K562 (cell line): ENCODE measurements around the gene NTRK2. TPM values are rescaled to one million over a fixed set of nuclear protein-coding genes. Genes with fewer than 3 reads are reported as not detected.

Experiments
- ATAC-seq: fragments of 200-7000 bp; cut with Tn5 transposase; 3 replicates; pipeline ENCODE4 v1.9.1; 2020; ENCODE audit warnings: moderate library complexity
- BruUV-seq: library from RNA; stranded (reverse); fragments of 400-500 nt; replicated peaks from 2 replicates; lab custom pipeline; 2021; lab: Mats Ljungman, UMichigan
- CTCF ChIA-PET: fragments of 300-600 bp; formaldehyde crosslinking; extraction: SDS; loops from one replicate; lab custom pipeline; 2021; ENCODE audit warnings: low intra/inter-chr PET ratio; lab: Yijun Ruan, JAX
- POLR2A ChIA-PET: fragments of 300-600, 350-650 bp; sonication (Branson Sonifier 250); formaldehyde crosslinking; extraction: SDS; loops from one replicate; lab custom pipeline; 2021; ENCODE audit warnings: antibody characterized with exemption, inconsistent platforms; lab: Yijun Ruan, JAX
- DNase-seq, 4 experiments: peaks; one replicate each; pipeline versions ENCODE4 v3.0.0 to v3.0.0-alpha.2; 2011 to 2018; ENCODE audit warnings: low spot score in 3 of 4, mixed read lengths in 3 of 4; ENCODE audit errors: extremely low read depth in 1 of 4
- FAIRE-seq: peaks from 2 replicates; lab custom pipeline; 2011; peaks lifted over from hg19 to GRCh38; lab: Jason Lieb, UNC
- H2AFZ ChIP-seq: 2 replicates; pipeline ENCODE4 v1.6.0; 2011; ENCODE audit warnings: low read depth, low read length, control low read depth, inconsistent platforms
- H3K27ac ChIP-seq: fragments of 200-600 bp; 3 replicates; pipeline ENCODE4 v1.8.0; 2011; ENCODE audit warnings: low read depth, mild to moderate bottlenecking, control low read depth, inconsistent platforms, low read length, moderate library complexity, mixed read lengths; ENCODE audit errors: extremely low read depth
- H3K27me3 ChIP-seq, 2 experiments: fragments of 300-600 bp in 1 of 2; 2 replicates in 1 of 2; 3 replicates in 1 of 2; pipeline versions ENCODE4 v1.6.0 to v1.8.0; 2011; ENCODE audit warnings: inconsistent platforms in 2 of 2, low read length in 2 of 2, mild to moderate bottlenecking in 1 of 2, mixed read lengths in 1 of 2, moderate library complexity in 1 of 2; ENCODE audit not compliant: control insufficient read depth in 2 of 2, insufficient read depth in 2 of 2
- H3K36me3 ChIP-seq: fragments of 300-600 bp; 3 replicates; pipeline ENCODE4 v1.8.0; 2011; ENCODE audit warnings: mild to moderate bottlenecking, low read length, inconsistent platforms; ENCODE audit not compliant: control insufficient read depth, insufficient read depth
- H3K4me1 ChIP-seq, 2 experiments: fragments of 200-600 bp in 1 of 2; replicated peaks in 1 of 2; 2 replicates in 1 of 2; 3 replicates in 1 of 2; pipeline versions ENCODE4 v1.5.1 to v1.8.0; 2011; ENCODE audit warnings: inconsistent platforms in 2 of 2, low read length in 2 of 2, mild to moderate bottlenecking in 1 of 2, mixed read lengths in 1 of 2, moderate library complexity in 1 of 2; ENCODE audit not compliant: control insufficient read depth in 2 of 2, insufficient read depth in 2 of 2
- H3K4me2 ChIP-seq: 2 replicates; pipeline ENCODE4 v1.6.1; 2011; ENCODE audit warnings: low read length, control low read depth, inconsistent platforms, mixed read lengths; ENCODE audit not compliant: insufficient read depth
- H3K4me3 ChIP-seq: fragments of 200-600 bp; sonication (generic), shearing (Covaris generic); 2 replicates; pipeline ENCODE4 v1.5.1; 2016; ENCODE audit warnings: control low read depth, inconsistent platforms
- H3K79me2 ChIP-seq: fragments of 200-600 bp; 3 replicates; pipeline ENCODE4 v1.8.0; 2011; ENCODE audit warnings: low read length, inconsistent platforms; ENCODE audit not compliant: control insufficient read depth, insufficient read depth
- H3K9ac ChIP-seq, 2 experiments: 2 replicates each; pipeline versions ENCODE4 v1.6.0 to v1.6.1; 2011; ENCODE audit warnings: low read depth in 2 of 2, low read length in 2 of 2, control low read depth in 1 of 2, inconsistent platforms in 1 of 2, mild to moderate bottlenecking in 1 of 2, mixed read lengths in 1 of 2; ENCODE audit not compliant: insufficient read depth in 1 of 2
- H3K9me1 ChIP-seq: one replicate; pipeline ENCODE4 v1.6.0; 2011; ENCODE audit warnings: inconsistent platforms, mild to moderate bottlenecking, low read length, moderate library complexity; ENCODE audit not compliant: control insufficient read depth, insufficient read depth
- H3K9me3 ChIP-seq: replicated peaks from 2 replicates; pipeline ENCODE4 v1.5.1; 2011; ENCODE audit warnings: low read depth, low read length, inconsistent platforms; ENCODE audit not compliant: control insufficient read depth, insufficient read depth
- H4K20me1 ChIP-seq: replicated peaks from 2 replicates; pipeline ENCODE4 v1.6.1; 2011; ENCODE audit warnings: low read length, inconsistent platforms, mixed read lengths; ENCODE audit not compliant: control insufficient read depth, insufficient read depth
- MGA ChIP-seq: fragments of 450-650 bp; IDR thresholded peaks from 2 replicates; pipeline ENCODE4 v1.6.1; 2016; ENCODE audit warnings: mild to moderate bottlenecking, moderate library complexity
- MLX ChIP-seq, 2 experiments: fragments of 450-650 bp in 1 of 2; sonication (generic) in 1 of 2; formaldehyde crosslinking; conservative IDR thresholded peaks; 2 replicates each; pipeline versions ENCODE4 v1.4.0 to v1.8.1; 2020 to 2022; ENCODE audit warnings: mild to moderate bottlenecking in 1 of 2, missing genetic modification reagents in 1 of 2
- NBN ChIP-seq: fragments of 450-650 bp; IDR thresholded peaks from 2 replicates; pipeline ENCODE4 v1.6.1; 2016; ENCODE audit warnings: low read depth, mild to moderate bottlenecking
- NCOA6 ChIP-seq: fragments of 450-650 bp; IDR thresholded peaks from 2 replicates; pipeline ENCODE4 v1.6.1; 2017; ENCODE audit warnings: mild to moderate bottlenecking
- SMARCA4 ChIP-seq: fragments of 450-650 bp; IDR thresholded peaks from 2 replicates; pipeline ENCODE4 v1.6.1; 2016
- whole genome bisulfite sequencing: fragments of 100-300 bp; shearing (Covaris generic); methylation state at CpG from one replicate; pipeline ENCODE4 v1.1.6; 2016; ENCODE audit warnings: low coverage, mixed read lengths; ENCODE audit not compliant: insufficient coverage; ENCODE audit errors: missing lambda C conversion rate; 5-methylcytosine and 5-hydroxymethylcytosine counted together
- in situ Hi-C: fragments of 300-500 bp; cut with MboI; formaldehyde crosslinking; loops from 4 replicates; pipeline ENCODE4 v1.15.0; 2018; ENCODE audit warnings: inconsistent platforms, mixed read lengths
- intact Hi-C: fragments of 100-400 bp; cut with micrococcal nuclease; formaldehyde crosslinking; loops from 2 replicates; pipeline ENCODE4 v1.14.2; 2022
- polyA plus RNA-seq, 8 experiments: library from polyadenylated mRNA; depleted of rRNA in 4 of 8; stranded (reverse) in 5 of 8; unstranded in 3 of 8; fragments of >200 nt; fragmentation: Nextera tagmentation in 2 of 8; fragmentation: Illumina TruSeq in 1 of 8; extraction: Ambion mirVana in 2 of 8; extraction: Trizol in 1 of 8; gene quantifications; 2 replicates each; pipeline versions ENCODE4 v1.2.1 to v1.2.3, GENCODE V29; 2011 to 2014; ENCODE audit warnings: inconsistent platforms in 1 of 8, missing spikeins in 1 of 8
- total RNA-seq, 7 experiments: library from RNA; depleted of rRNA in 6 of 7; stranded (reverse); fragments of >200 nt in 6 of 7; fragmentation: Illumina TruSeq in 2 of 7; extraction: Trizol in 2 of 7; gene quantifications; 2 replicates each; pipeline versions ENCODE4 v1.2.1 to v1.2.3, GENCODE V29; 2011 to 2021; ENCODE audit warnings: low replicate concordance in 1 of 7

Gene NTRK2
- total and polyA plus RNA-seq, 9 of the 15 experiments (the other 6 are each of a cell fraction or from before 2014, with no cell fraction given) = not detected

GRCh38 chr9:84804951-84805694 is 135.6 kb downstream of the NTRK2 start:
- 0% methylated on average over 5 of the region's 5 CpGs for WGBS
- no peaks in the 10 kb centered on the region for H3K9me3 ChIP-seq
- no peaks in the 10 kb centered on the region for H3K27me3 ChIP-seq
- intact Hi-C loops = no loop called here
- no peak overlapping the region for H2AFZ ChIP-seq
- no TSS peak for BruUV-seq
- H3K9ac ChIP-seq = no peak overlapping the region
- no peak overlapping the region for H3K4me3 ChIP-seq
- in situ Hi-C loops = no loop called here
- POLR2A ChIA-PET = no interaction called here
- H3K36me3 ChIP-seq = no peaks in the 10 kb centered on the region
- H3K27ac ChIP-seq = no peak overlapping the region
- no peak for ATAC-seq
- no peak for DNase-seq
- CTCF ChIA-PET = no interaction called here
- H3K4me1 ChIP-seq = no peaks in the 10 kb centered on the region
- no peaks in the 10 kb centered on the region for H3K79me2 ChIP-seq
- FAIRE-seq = no peak
- H4K20me1 ChIP-seq = no peaks in the 10 kb centered on the region
- no peaks in the 10 kb centered on the region for H3K9me1 ChIP-seq
- no peak overlapping the region for H3K4me2 ChIP-seq
- TF ChIP-seq MGA (no peak), NCOA6 (no peak), MLX (CRISPR knock-in tag; conservative IDR thresholded peaks at IDR 0.05) (no peak), NBN (no peak), SMARCA4 (no peak)
